22Rv1 (cell line): ENCODE data around the gene PAX6.

Experiments
- CTCF ChIP-seq: fragments of 450-650 bp; IDR thresholded peaks from 2 replicates; pipeline ENCODE4 v1.5.1; 2017; ENCODE audit warnings: mild to moderate bottlenecking
- ZFX ChIP-seq: fragments of 450-650 bp; IDR thresholded peaks from 2 replicates; pipeline ENCODE4 v1.6.1; 2017; ENCODE audit warnings: antibody characterized with exemption, borderline replicate concordance

GRCh38 chr11:31768749-31769640 is 42.1 kb downstream of the PAX6 start:
- TF ChIP-seq CTCF = no peak
- no peak for TF ChIP-seq ZFX
